DMS 273 (cell line): ENCODE data around the gene CHMP3.

Experiments
- DNase-seq: peaks from one replicate; lab custom pipeline; 2025; ENCODE audit not compliant: unreplicated experiment; lab: John Stamatoyannopoulos, UW

CHMP3 gene

DNA sequence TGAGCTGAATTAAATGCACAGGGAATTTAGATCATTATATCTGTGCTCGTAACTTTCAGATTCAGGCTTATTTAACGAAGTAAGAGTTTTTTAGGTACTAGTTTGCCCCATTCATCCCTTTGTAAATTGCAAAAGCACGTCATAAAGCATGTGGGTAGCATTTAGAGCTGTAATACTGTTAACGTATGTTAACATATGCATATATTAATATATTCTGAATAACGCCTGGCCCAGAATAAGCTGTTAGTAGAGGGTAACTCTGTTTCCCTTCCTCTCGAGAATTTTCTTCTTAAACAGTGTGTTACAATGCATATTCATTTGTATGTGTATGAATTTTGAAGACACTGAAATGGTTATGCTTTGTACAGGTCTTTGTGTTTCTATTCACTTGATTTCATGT lies 91.6 kb downstream of the CHMP3 start:
- DNase-seq = no peak

DNA sequence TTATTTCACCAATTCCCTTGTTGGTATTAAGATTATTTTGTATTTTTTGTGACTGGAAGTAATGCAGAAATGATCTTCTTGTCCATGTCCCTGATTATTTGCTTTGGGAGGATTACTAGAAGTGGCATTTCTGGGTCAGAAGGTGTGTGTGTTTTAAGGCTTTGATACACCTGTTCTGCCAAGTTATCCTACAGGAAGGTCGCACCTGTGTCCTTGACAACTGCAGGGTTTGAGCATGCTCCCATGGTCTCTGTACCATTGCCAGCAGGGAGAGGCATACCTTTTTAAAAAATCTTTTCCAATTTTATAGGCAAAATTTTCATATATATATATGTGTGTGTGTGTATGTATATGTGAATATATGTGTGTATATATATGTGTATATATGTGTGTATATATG lies 92.4 kb downstream of the CHMP3 start:
- no peak for DNase-seq

DNA sequence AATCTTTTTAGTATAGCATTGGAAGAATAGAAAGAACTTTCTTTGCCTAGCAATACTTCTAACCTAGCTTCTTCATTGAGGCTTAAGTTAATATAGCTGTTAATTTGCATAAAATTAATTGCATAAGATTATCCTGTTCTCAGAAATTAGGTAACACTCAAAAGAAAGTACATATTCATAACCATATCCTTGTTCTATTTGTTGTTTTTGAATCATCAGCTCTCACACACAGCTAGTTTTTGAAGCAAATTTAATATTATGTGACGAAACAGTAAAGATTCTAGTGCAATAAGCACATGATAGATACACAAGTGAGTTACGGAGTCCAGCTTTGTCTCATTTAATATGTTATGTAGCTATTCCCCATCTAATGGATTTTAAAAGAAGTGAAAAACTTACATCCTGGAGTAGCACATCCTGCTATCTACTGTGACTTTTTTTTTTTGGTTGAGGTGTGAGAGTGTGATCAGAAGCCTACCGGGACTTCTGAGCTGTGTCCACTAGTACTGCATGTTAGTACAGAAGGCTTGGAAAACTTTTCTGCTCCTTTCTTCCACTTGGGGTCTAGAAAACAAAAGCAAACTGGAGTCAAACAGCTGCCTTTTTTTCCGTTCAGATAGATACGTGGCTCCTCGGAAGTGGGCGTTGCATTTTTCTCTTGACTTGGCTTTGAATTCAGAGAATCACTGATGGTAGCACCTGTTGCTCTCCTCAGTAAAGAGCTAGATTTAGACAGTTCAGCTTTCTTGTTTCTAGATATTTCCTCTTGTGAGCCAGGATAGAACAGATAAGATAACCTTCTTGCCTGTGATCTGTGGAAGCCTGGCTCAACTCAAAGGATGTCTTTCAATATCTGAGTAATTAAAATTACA lies 94.8 kb downstream of the CHMP3 start:
- no peak for DNase-seq

DNA sequence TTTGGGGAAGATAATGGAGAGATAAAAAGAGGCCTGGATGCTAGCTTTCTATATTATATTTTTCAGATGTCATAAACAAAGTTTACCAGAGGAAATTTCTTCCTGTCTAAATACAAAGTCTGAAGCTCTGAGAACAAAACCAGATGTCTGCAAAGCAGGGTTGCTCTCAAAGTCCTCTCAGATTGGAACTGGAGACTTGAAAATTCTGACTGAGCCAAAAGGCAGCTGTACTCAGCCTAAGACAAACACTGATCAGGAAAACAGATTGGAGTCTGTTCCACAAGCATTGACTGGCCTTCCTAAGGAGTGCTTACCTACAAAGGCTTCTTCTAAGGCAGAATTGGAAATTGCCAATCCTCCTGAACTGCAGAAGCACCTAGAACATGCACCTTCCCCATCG lies 96.9 kb downstream of the CHMP3 start:
- DNase-seq = no peak

DNA sequence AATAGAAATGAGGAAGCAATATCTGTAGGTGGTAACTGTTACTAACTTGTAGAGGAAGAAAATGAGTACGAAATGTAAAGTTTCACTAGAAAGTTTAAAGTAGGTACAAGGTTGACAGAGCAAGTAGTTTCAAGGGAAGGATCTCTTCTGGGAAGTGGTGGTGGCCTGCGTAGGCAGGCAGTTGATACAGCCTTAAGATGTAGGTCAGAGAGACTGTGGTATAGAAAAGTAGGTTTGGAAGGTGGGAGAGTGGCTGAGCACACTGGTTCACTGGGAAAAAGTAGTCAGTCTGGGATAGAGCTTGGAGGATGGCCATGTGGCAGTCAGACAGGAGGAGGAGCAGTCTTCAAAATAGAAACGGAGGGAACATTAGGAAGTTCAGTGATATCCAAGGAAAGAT lies 98.6 kb downstream of the CHMP3 start:
- no peak for DNase-seq

DNA sequence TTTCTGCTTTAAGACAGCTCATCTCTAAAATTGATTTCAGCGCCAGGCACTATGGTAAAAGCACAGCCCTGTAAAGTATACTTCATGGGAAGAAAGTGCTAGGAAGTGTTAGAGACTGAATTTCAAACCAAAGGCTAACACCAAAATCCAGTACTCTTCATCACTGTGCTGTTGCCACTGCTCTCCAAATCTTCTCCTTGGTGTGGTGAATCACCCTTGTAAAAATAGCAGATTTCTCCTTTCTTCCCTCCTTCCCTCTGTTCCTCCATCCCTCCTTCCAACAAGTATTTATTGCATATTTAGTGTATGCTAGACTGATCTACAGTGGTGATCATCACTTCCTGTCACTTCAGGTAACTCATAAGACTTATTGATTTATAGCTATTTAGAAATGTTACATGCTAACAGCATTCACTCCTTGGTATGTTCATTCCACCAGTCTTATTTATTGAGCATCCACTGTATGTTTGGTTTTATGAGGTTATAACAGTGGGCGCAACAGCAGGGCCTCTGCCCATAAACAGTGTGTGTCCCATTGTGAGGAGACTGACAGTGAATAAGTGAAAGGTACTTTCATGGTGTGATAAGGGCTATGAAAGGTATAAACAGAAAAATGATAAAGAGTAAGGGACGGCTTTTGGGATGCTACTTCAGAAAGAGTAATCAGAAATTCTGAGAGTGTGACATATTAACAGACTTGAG lies 102.0 kb downstream of the CHMP3 start:
- no peak for DNase-seq

DNA sequence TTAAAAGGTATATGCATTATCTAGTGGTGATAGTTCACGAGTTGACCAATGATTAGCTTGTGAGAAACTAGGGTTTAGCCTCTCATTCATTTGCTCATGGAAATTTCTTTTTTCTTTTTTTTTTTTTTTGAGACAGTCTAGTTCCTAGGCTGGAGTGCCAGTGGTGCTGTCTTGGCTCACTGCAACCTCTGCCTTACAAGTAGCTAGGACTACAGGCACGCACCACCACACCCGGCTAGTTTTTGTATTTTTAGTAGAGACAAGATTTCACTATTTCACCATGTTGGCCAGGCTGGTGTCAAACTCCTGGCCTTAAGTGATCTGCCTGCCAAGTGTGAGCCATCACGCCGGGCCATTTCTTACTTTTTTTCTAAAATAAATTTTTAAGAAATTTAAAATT lies 108.1 kb downstream of the CHMP3 start:
- no peak for DNase-seq

DNA sequence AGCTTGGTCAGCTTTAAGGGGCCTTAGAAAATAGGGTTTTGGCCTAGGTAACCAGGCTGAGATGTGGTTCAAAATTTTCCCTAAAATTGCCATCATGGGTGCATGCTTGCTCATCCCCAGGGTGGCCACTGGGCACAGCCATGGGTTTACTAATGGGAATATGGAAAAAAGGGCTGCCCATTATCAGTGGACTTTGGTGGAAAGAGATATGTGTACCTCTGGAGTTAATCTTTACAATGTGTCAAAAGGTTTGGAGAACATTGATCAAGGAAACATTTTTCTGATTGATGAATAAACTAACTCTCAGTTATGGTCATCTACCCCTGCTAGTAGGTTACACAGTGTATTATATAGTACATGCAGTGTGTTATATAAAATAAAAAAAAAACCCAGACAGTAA lies 109.0 kb downstream of the CHMP3 start:
- no peak for DNase-seq

DNA sequence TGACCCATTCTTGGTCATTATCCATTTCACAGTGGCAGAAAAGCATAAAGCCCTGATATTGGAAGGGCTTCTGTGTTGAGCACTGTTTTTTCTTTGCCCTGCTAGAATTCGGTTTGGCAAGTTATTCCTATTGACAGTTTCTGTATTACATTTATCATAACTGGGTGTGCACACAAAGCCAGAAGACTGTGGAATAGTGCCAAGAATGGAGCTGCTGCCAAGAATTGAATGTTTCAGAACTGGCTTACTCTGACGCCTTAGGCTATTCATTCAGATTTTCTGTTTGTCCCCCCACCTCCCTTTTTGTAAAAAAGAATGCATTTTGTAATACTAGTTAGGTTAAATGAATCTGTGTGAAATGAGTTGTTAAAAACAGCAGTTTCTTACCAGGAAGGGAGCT lies 109.4 kb downstream of the CHMP3 start:
- peak; percentile 18 for DNase-seq
